Bronchus fibroblast of lung (primary cell): ENCODE results near the gene SCGB2B2. TPM values are rescaled to one million over a fixed set of nuclear protein-coding genes. Genes with fewer than 3 reads are reported as not detected.

Experiments
- total RNA-seq: library from RNA; depleted of rRNA; stranded (reverse); fragments of >200 nt; gene quantifications from 2 replicates; pipeline ENCODE4 v1.2.3, GENCODE V29; 2015

SCGB2B2 gene
- total RNA-seq = 0.74 TPM in 1 of 2 replicates, not detected in the other

GRCh38 chr19:34676697-34677385 lies at the start of gene SCGB2B2:
Gene SCGB2B2, minus strand, starts transcription at chr19:34677159. Its CDS starts 82,596 bp downstream, at chr19:34594563.

GRCh38 chr19:34677386-34678084 lies 576 bp upstream of the SCGB2B2 start, which contains the start of gene ZNF302:
Gene ZNF302, plus strand, starts transcription at chr19:34677678. Its CDS starts 1,127 bp downstream, at chr19:34678805.

Other genes starting within 250 kb of the SCGB2B2 start
- gene UBA2, start 248.8 kb downstream of the SCGB2B2 start, total RNA-seq = 72.8 and 98.0 TPM in 2 replicates
- 13.8 and 19.5 TPM in 2 replicates for gene WTIP, start 195.4 kb downstream of the SCGB2B2 start, total RNA-seq
- gene ZNF302, start 519 bp upstream of the SCGB2B2 start, total RNA-seq = 5.6 and 7.7 TPM in 2 replicates
- 7.9 and 10.3 TPM in 2 replicates for gene ZNF181, start 57.1 kb upstream of the SCGB2B2 start, total RNA-seq
- 10.6 and 14.1 TPM in 2 replicates for gene ZNF599, start 96.1 kb upstream of the SCGB2B2 start, total RNA-seq
- 1.7 and 1.8 TPM in 2 replicates for gene ZNF30, start 249.7 kb upstream of the SCGB2B2 start, total RNA-seq